ENCODE measurements around the gene DDRGK1. TPM values are rescaled to one million over a fixed set of nuclear protein-coding genes. Genes with fewer than 3 reads are reported as not detected.
A peak's percentile ranks its signal among the peaks of the same experiment; 100 is the strongest.
"Not testable (repeated sequence)": the region's sequence is repeated elsewhere in the genome, so short reads cannot be mapped to it uniquely, and the experiment has no call there.

DDRGK1 gene
- total RNA-seq, 1 donor from 2014 or later, result 18.0 TPM

DNA sequence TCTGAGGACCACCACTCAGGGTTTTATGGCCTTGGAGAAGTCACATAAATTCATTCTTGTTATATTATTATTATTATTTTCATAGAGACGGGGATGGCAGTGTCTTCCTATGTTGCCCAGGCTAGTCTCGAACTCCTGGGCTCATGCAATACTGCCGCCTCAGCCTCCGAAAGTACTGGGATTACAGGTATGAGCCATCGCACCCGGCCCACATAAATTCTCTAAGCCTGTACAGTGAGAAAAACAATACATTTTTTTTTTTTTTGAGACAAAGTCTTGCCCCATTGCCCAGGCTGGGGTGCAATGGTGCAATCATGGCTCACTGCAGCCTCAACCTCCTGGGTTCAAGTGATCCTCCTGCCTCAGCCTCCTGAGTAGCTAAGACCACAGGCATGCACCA lies 44.1 kb downstream of the DDRGK1 start:
- Histone ChIP-seq H3K36me3 (no peaks in the 10 kb centered on the region), H3K27me3 (no peaks in the 10 kb centered on the region), H3K4me1 (peaks cover 12 to 27% of the 10 kb centered on the region in 2 donors), H3K4me3 (peak overlapping the region in 1 of 2 donors; percentile 94), H3K9me3 (no peaks in the 10 kb centered on the region), H3K27ac (no peak overlapping the region)
- TF ChIP-seq, protein P1, sequence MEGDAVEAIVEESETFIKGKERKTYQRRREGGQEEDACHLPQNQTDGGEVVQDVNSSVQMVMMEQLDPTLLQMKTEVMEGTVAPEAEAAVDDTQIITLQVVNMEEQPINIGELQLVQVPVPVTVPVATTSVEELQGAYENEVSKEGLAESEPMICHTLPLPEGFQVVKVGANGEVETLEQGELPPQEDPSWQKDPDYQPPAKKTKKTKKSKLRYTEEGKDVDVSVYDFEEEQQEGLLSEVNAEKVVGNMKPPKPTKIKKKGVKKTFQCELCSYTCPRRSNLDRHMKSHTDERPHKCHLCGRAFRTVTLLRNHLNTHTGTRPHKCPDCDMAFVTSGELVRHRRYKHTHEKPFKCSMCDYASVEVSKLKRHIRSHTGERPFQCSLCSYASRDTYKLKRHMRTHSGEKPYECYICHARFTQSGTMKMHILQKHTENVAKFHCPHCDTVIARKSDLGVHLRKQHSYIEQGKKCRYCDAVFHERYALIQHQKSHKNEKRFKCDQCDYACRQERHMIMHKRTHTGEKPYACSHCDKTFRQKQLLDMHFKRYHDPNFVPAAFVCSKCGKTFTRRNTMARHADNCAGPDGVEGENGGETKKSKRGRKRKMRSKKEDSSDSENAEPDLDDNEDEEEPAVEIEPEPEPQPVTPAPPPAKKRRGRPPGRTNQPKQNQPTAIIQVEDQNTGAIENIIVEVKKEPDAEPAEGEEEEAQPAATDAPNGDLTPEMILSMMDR (IDR thresholded peaks at IDR 0.05), result no peak
- DNase-seq (ENCODE audit: low spot score in 2 of 2), result no peak
- intact Hi-C loops (cut with DNase I), result no loop called here

DNA sequence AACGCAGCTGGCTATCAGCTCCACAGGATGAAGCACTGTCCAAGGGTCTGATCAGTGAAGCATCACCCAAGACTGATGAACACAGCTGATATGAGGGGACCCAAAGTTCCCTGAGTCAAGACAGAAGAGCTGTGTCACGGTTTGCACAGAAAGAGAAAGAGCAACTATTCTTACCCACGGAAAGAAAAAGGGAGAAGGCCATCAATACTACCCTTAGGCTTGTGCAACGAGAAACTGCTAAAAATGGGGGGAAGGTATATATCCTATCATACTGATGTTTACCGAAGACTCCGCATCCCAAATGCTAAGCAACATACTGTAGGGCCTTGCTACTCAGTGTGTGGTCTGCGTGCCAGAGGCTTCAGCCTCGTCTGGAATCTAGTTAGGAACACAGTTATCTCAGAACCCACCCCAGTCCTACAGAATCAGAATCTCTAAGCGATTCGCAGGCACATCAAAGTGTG lies 45.5 kb downstream of the DDRGK1 start:
- peak overlapping the region; percentile 81 to 89 for H3K27ac ChIP-seq
- H3K4me1 ChIP-seq, result peaks cover 12 to 27% of the 10 kb centered on the region in 2 donors
- peaks cover 0 to 8% of the 10 kb centered on the region in 2 donors for H3K36me3 ChIP-seq
- TF ChIP-seq, protein P1 (IDR thresholded peaks at IDR 0.05), result no peak
- H3K27me3 ChIP-seq, result no peaks in the 10 kb centered on the region
- H3K9me3 ChIP-seq, result no peaks in the 10 kb centered on the region
- peak overlapping the region; percentile 86 to 94 for H3K4me3 ChIP-seq
- no peak for DNase-seq (ENCODE audit: low spot score in 2 of 2)
- intact Hi-C loops (cut with DNase I), result loop anchor here (1.0 kb wide), 2 partner anchors 14 to 45 kb away; partner anchors contain the start of genes DDRGK1 and LZTS3

DNA sequence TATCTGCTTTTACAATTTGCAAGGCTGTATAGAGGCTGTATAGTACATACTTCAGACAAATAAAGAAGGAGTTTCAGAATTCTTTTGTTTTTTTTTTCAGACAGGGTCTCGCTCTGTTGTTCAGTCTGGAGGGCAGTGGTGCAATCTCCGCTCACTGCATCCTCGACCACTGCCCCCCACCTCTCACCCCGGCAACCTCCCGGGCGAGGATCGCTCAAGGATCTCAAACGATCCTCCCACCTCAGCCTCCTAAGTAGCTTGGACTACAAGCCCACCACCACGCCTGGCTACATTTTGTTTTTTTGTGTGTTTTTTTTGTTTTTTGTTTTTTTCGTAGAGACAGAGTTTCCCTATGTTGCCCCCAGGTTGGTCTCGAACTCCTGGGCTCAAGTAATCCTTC lies 46.7 kb downstream of the DDRGK1 start:
- peaks cover 0 to 9% of the 10 kb centered on the region in 2 donors for H3K36me3 ChIP-seq
- intact Hi-C loops (cut with DNase I), result no loop called here
- no peaks in the 10 kb centered on the region for H3K27me3 ChIP-seq
- no peak for DNase-seq (ENCODE audit: low spot score in 2 of 2)
- no peaks in the 10 kb centered on the region for H3K9me3 ChIP-seq
- H3K4me1 ChIP-seq, result peaks cover 12 to 30% of the 10 kb centered on the region in 2 donors
- peak overlapping the region; percentile 86 to 94 for H3K4me3 ChIP-seq
- no peak overlapping the region for H3K27ac ChIP-seq
- TF ChIP-seq, protein P1 (IDR thresholded peaks at IDR 0.05), result no peak

DNA sequence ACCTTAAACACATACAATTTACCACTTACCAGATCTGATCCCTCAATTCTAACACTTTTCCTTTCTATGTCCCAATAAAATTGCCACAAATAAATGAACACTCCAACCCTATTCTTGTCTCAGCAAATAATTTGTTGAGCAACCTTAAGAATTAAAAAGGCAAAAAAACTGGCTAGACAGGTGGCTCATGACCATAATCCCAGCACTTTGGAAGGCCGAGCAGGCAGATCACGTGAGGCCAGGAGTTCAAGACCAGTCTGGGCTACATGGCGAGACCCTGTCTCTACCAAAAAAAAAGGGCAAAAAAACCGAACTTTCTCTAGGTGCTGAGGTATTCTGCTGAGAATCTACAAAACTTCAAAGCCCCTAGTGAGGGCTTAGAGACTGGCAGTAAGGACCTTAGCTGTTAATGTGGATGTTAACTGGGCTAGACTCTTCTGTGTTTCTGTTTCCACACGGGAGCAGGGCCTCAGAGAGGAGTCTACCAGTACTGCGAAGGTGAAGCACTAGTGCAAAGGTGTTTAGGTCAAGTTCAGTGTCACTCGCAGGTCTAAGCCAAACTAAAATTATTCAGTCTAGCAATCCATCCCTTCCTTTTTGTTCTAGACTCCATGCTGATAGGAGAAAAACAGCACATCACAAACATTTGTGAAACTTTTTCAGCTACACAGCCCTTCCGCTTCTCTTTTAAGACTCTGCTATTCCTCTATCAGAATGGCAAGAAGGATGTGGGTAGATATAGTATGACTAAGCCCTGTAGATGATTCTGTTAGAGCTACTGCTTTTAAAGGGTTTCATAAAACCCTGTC lies 47.5 kb downstream of the DDRGK1 start:
- no peaks in the 10 kb centered on the region for H3K9me3 ChIP-seq
- peak overlapping the region in 1 of 2 donors; percentile 86 for H3K4me3 ChIP-seq
- peaks cover 12 to 30% of the 10 kb centered on the region in 2 donors for H3K4me1 ChIP-seq
- no peak for DNase-seq (ENCODE audit: low spot score in 2 of 2)
- TF ChIP-seq, protein P1 (IDR thresholded peaks at IDR 0.05), result no peak
- H3K27ac ChIP-seq, result no peak overlapping the region
- H3K36me3 ChIP-seq, result peaks cover 0 to 9% of the 10 kb centered on the region in 2 donors
- intact Hi-C loops (cut with DNase I), result no loop called here
- no peaks in the 10 kb centered on the region for H3K27me3 ChIP-seq

DNA sequence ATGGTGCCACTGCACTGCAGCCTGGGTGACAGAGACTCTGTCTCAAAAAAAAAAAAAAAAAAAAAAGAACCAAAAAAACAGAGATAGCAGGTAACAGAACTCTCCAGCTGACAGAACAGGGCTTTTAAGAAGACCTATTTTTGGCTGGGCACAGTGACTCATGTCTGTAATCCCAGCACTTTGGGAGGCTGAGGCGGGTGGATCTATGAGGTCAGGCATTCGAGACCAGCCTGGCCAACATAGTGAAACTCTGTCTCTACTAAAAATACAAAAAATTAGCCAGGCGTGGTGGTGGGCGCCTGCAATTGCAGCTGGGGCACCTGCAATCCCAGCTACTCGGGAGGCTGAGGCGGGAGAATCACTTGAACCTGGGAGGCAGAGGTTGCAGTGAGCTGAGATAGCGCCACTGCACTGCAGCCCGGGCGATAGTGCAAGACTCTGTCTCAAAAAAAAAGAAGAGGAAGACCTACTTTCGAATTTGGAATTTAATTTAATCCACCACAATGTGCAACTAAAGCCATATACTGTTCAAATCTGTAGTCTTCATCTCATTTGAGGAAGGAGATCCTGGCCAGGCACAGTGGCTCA lies 52.3 kb downstream of the DDRGK1 start:
- Histone ChIP-seq H3K4me1 (peaks cover 0 to 15% of the 10 kb centered on the region in 2 donors), H3K36me3 (peaks cover 17 to 43% of the 10 kb centered on the region in 2 donors)
- H3K9me3 ChIP-seq; H3K27me3 ChIP-seq; intact Hi-C loops (cut with DNase I); H3K27ac ChIP-seq; DNase-seq (ENCODE audit: low spot score in 2 of 2); H3K4me3 ChIP-seq: not testable (repeated sequence)

DNA sequence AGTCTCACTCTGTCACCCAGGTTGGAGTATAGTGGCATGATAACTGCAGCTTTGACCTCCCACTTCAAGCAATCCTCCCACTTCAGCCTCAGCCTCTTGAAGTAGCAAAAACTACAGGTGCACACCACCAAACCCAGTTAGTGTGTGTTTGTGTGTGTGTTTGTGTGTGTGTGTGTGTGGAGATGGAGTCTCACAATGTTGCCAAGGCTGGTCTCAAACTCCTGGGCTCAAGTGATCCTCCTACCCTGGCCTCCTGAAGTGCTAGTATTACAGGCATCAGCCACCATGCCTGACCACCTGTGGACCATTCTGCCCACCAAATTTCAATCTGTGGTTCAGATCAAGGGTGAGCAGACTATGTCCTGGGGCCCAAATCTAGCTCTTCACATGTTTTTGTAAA lies 53.6 kb downstream of the DDRGK1 start:
- H3K4me1 ChIP-seq, result peaks cover 0 to 6% of the 10 kb centered on the region in 2 donors

More for the DNA sequence above, 53.6 kb downstream of the DDRGK1 start:
- intact Hi-C loops (cut with DNase I), result no loop called here
- TF ChIP-seq, protein P1 (IDR thresholded peaks at IDR 0.05), result no peak
- Histone ChIP-seq H3K27me3 (no peaks in the 10 kb centered on the region), H3K4me3 (no peak overlapping the region), H3K36me3 (peaks cover 26 to 51% of the 10 kb centered on the region in 2 donors), H3K27ac (no peak overlapping the region), H3K9me3 (no peaks in the 10 kb centered on the region)
- no peak for DNase-seq (ENCODE audit: low spot score in 2 of 2)
